SH-SY5Y (cell line): ENCODE data around the gene HCN4.

Experiments used
- GATA2 ChIP-seq: IDR thresholded peaks from 2 replicates; pipeline ENCODE4 v1.6.1; 2011; ENCODE audit warnings: mild to moderate bottlenecking, low read depth, low read length
- GATA3 ChIP-seq: IDR thresholded peaks from 2 replicates; pipeline ENCODE4 v1.6.1; 2011; ENCODE audit warnings: low read depth, mild to moderate bottlenecking, low read length, moderate library complexity

DNA sequence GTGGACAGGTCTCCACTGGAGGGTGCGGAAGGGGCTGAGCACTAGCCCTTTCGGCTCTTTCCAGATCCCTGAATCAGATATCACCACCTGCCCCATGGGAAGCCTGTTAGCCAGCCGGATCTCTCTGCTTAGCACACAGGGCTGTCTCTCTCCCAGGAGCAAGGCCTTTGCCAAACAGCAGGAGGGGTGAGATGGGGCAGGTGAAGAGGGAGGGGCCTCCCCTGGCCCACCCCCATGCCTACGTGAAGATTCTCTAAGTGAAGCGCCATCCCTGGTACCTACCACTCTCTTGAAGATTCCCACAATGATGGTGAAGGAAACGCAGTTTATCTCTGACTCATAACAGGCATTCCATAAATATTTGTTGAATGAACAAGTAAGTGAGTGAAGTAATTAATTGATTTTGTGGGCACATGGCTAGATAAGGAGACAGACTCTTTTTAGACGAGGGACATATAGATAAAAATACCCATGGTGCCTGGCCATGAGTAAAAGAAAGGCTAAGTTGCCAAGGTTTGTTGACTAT is 19.6 kb upstream of the HCN4 start:
- no peak for TF ChIP-seq GATA3
- TF ChIP-seq GATA2 = no peak
